HepG2 (cell line): ENCODE data around the gene DNAJB11. TPM values are rescaled to one million over a fixed set of nuclear protein-coding genes. Genes with fewer than 3 reads are reported as not detected.

Experiments
- FOXC1 ChIP-seq: sonication (generic); formaldehyde crosslinking; IDR thresholded peaks from 2 replicates; pipeline ENCODE4 v1.8.0; 2022; ENCODE audit warnings: mild to moderate bottlenecking, missing genetic modification reagents, borderline replicate concordance
- GTF2F1 ChIP-seq: fragments of 150-350 bp; IDR thresholded peaks from 2 replicates; pipeline ENCODE4 v1.6.1; 2014; ENCODE audit warnings: low read length
- HNF4G ChIP-seq, 2 experiments: sonication (generic) in 1 of 2; formaldehyde crosslinking in 1 of 2; IDR thresholded peaks; 2 replicates each; pipeline versions ENCODE4 v1.4.0 to v1.6.1; 2011 to 2020; ENCODE audit warnings: borderline replicate concordance in 2 of 2, low read depth in 2 of 2, mild to moderate bottlenecking in 2 of 2, low read length in 1 of 2, missing genetic modification reagents in 1 of 2, moderate library complexity in 1 of 2
- KLF12 ChIP-seq: sonication (generic); formaldehyde crosslinking; IDR thresholded peaks from 2 replicates; pipeline ENCODE4 v1.4.0; 2020; ENCODE audit warnings: missing genetic modification reagents, borderline replicate concordance
- RARG ChIP-seq: sonication (generic); formaldehyde crosslinking; IDR thresholded peaks from 2 replicates; pipeline ENCODE4 v1.4.0; 2020; ENCODE audit warnings: low read depth, mild to moderate bottlenecking, missing genetic modification reagents
- RBFOX2 ChIP-seq: fragments of 200-400 bp; formaldehyde crosslinking; IDR thresholded peaks from 2 replicates; pipeline ENCODE4 v1.6.1; 2017; ENCODE audit warnings: low read depth, mild to moderate bottlenecking, low read length
- YEATS4 ChIP-seq: sonication (generic); formaldehyde crosslinking; IDR thresholded peaks from 2 replicates; pipeline ENCODE4 v1.4.0; 2020; ENCODE audit warnings: missing genetic modification reagents, borderline replicate concordance
- ZNF263 ChIP-seq: sonication (generic); formaldehyde crosslinking; IDR thresholded peaks from 2 replicates; pipeline ENCODE4 v1.4.0; 2020; ENCODE audit warnings: missing genetic modification reagents
- ZNF326 ChIP-seq: sonication (generic); formaldehyde crosslinking; IDR thresholded peaks from 2 replicates; pipeline ENCODE4 v1.4.0; 2020; ENCODE audit warnings: missing genetic modification reagents, borderline replicate concordance
- ZNF703 ChIP-seq: sonication (generic); formaldehyde crosslinking; IDR thresholded peaks from 2 replicates; pipeline ENCODE4 v1.5.1; 2020; ENCODE audit warnings: missing genetic modification reagents, mild to moderate bottlenecking, moderate library complexity, borderline replicate concordance
- ZNF766 ChIP-seq: sonication (generic); formaldehyde crosslinking; IDR thresholded peaks from 2 replicates; pipeline ENCODE4 v1.5.0; 2020; ENCODE audit warnings: missing genetic modification reagents, borderline replicate concordance
- ZNF792 ChIP-seq: IDR thresholded peaks from 2 replicates; pipeline ENCODE4 v1.6.1; 2016
- polyA plus RNA-seq, 8 experiments: library from polyadenylated mRNA; depleted of rRNA in 3 of 8; stranded (reverse) in 7 of 8; unstranded in 1 of 8; fragments of >200 nt; fragmentation: Illumina TruSeq in 4 of 8; extraction: Trizol in 4 of 8; gene quantifications; 2 replicates each; pipeline versions ENCODE4 v1.2.1 to v1.2.3, GENCODE V29; 2011 to 2016; ENCODE audit warnings: low read depth in 4 of 8, missing spikeins in 1 of 8, mixed read lengths in 1 of 8; ENCODE audit not compliant: insufficient read depth in 1 of 8
- total RNA-seq, 5 experiments: library from RNA; depleted of rRNA; stranded (reverse); fragments of >200 nt; fragmentation: Illumina TruSeq; extraction: Trizol; gene quantifications; 2 replicates each; pipeline ENCODE4 v1.2.3, GENCODE V29; 2016; ENCODE audit warnings: low read depth in 1 of 5
- TF ChIP-seq, protein P1 (sequence below): sonication (generic); formaldehyde crosslinking; IDR thresholded peaks from 2 replicates; pipeline ENCODE4 v1.4.0; 2020; ENCODE audit warnings: missing genetic modification reagents, borderline replicate concordance
- TF ChIP-seq, protein P2 (sequence below): sonication (generic); formaldehyde crosslinking; IDR thresholded peaks from 2 replicates; pipeline ENCODE4 v1.5.0; 2020; ENCODE audit warnings: mild to moderate bottlenecking, missing genetic modification reagents
- TF ChIP-seq, protein P3 (sequence below): sonication (generic); formaldehyde crosslinking; conservative IDR thresholded peaks from 2 replicates; pipeline ENCODE4 v1.4.0; 2020; ENCODE audit warnings: mild to moderate bottlenecking, missing genetic modification reagents, moderate library complexity
- TF ChIP-seq, protein P4 (sequence below): sonication (generic); formaldehyde crosslinking; IDR thresholded peaks from 2 replicates; pipeline ENCODE4 v1.5.1; 2020; ENCODE audit warnings: mild to moderate bottlenecking, missing genetic modification reagents, moderate library complexity

The DNAJB11 gene
- total and polyA plus RNA-seq, 2 of the 13 experiments (the other 11 are each of a cell fraction or from before 2014, with no cell fraction given), result 41.0 to 132 TPM

DNA sequence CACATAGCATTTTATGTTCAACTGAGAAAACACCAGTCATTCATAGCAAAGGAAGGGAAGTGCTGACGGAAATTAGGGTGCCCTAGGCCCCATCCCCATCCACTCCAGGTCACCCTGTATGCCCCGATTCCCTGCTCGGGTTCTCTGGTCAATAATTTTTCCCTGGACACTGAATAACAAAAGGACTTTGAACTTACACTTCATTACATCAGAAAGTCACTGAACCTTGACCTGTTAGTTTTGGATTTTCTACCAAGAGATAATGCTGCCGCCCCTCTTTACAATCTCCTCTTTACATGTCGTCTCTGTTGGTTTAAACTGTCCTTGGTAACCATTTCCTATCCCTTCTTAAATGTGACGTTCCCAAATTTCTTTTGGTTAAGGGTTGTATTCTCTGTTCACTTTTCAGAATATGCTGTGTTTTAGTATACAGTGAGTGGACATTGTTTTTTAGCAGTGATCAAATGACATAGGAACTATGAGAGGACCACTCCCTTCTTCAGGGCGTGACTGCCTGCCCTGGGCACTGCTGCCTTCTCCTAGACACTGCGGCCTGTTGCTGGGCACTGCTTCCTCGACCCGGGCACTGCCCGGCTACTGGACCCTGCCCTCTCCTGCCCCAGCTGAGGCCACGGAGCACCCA lies 28.7 kb downstream of the DNAJB11 start (continued):
- no peak for TF ChIP-seq KLF12 (CRISPR knock-in tag)
- TF ChIP-seq, protein P1, sequence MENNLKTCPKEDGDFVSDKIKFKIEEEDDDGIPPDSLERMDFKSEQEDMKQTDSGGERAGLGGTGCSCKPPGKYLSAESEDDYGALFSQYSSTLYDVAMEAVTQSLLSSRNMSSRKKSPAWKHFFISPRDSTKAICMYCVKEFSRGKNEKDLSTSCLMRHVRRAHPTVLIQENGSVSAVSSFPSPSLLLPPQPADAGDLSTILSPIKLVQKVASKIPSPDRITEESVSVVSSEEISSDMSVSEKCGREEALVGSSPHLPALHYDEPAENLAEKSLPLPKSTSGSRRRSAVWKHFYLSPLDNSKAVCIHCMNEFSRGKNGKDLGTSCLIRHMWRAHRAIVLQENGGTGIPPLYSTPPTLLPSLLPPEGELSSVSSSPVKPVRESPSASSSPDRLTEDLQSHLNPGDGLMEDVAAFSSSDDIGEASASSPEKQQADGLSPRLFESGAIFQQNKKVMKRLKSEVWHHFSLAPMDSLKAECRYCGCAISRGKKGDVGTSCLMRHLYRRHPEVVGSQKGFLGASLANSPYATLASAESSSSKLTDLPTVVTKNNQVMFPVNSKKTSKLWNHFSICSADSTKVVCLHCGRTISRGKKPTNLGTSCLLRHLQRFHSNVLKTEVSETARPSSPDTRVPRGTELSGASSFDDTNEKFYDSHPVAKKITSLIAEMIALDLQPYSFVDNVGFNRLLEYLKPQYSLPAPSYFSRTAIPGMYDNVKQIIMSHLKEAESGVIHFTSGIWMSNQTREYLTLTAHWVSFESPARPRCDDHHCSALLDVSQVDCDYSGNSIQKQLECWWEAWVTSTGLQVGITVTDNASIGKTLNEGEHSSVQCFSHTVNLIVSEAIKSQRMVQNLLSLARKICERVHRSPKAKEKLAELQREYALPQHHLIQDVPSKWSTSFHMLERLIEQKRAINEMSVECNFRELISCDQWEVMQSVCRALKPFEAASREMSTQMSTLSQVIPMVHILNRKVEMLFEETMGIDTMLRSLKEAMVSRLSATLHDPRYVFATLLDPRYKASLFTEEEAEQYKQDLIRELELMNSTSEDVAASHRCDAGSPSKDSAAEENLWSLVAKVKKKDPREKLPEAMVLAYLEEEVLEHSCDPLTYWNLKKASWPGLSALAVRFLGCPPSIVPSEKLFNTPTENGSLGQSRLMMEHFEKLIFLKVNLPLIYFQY (CRISPR knock-in tag), result peak; percentile 77; the same call in 1 of the 2 replicates
- no peak for TF ChIP-seq ZNF326 (CRISPR knock-in tag)
- TF ChIP-seq, protein P2, sequence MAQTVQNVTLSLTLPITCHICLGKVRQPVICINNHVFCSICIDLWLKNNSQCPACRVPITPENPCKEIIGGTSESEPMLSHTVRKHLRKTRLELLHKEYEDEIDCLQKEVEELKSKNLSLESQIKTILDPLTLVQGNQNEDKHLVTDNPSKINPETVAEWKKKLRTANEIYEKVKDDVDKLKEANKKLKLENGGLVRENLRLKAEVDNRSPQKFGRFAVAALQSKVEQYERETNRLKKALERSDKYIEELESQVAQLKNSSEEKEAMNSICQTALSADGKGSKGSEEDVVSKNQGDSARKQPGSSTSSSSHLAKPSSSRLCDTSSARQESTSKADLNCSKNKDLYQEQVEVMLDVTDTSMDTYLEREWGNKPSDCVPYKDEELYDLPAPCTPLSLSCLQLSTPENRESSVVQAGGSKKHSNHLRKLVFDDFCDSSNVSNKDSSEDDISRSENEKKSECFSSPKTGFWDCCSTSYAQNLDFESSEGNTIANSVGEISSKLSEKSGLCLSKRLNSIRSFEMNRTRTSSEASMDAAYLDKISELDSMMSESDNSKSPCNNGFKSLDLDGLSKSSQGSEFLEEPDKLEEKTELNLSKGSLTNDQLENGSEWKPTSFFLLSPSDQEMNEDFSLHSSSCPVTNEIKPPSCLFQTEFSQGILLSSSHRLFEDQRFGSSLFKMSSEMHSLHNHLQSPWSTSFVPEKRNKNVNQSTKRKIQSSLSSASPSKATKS (CRISPR knock-in tag), result peak; percentile 79; the same call in 1 of the 2 replicates
- peak; percentile 34 for TF ChIP-seq FOXC1 (CRISPR knock-in tag)
- TF ChIP-seq GTF2F1, result no peak
- TF ChIP-seq ZNF766 (CRISPR knock-in tag), result no peak; the same call in 1 of the 2 replicates
- no peak for TF ChIP-seq ZNF263 (CRISPR knock-in tag)
- TF ChIP-seq ZNF703 (CRISPR knock-in tag), result no peak
- TF ChIP-seq, protein P3, sequence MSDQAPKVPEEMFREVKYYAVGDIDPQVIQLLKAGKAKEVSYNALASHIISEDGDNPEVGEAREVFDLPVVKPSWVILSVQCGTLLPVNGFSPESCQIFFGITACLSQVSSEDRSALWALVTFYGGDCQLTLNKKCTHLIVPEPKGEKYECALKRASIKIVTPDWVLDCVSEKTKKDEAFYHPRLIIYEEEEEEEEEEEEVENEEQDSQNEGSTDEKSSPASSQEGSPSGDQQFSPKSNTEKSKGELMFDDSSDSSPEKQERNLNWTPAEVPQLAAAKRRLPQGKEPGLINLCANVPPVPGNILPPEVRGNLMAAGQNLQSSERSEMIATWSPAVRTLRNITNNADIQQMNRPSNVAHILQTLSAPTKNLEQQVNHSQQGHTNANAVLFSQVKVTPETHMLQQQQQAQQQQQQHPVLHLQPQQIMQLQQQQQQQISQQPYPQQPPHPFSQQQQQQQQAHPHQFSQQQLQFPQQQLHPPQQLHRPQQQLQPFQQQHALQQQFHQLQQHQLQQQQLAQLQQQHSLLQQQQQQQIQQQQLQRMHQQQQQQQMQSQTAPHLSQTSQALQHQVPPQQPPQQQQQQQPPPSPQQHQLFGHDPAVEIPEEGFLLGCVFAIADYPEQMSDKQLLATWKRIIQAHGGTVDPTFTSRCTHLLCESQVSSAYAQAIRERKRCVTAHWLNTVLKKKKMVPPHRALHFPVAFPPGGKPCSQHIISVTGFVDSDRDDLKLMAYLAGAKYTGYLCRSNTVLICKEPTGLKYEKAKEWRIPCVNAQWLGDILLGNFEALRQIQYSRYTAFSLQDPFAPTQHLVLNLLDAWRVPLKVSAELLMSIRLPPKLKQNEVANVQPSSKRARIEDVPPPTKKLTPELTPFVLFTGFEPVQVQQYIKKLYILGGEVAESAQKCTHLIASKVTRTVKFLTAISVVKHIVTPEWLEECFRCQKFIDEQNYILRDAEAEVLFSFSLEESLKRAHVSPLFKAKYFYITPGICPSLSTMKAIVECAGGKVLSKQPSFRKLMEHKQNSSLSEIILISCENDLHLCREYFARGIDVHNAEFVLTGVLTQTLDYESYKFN (CRISPR knock-in tag), result peak; percentile 97
- TF ChIP-seq YEATS4, result no peak
- TF ChIP-seq RBFOX2, result peak; percentile 86
- TF ChIP-seq, protein P4, sequence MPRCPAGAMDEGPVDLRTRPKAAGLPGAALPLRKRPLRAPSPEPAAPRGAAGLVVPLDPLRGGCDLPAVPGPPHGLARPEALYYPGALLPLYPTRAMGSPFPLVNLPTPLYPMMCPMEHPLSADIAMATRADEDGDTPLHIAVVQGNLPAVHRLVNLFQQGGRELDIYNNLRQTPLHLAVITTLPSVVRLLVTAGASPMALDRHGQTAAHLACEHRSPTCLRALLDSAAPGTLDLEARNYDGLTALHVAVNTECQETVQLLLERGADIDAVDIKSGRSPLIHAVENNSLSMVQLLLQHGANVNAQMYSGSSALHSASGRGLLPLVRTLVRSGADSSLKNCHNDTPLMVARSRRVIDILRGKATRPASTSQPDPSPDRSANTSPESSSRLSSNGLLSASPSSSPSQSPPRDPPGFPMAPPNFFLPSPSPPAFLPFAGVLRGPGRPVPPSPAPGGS (CRISPR knock-in tag), result 0 out of 2 replicates have a peak, but pooled peaks have one; percentile 45
- no peak for TF ChIP-seq RARG (CRISPR knock-in tag)
- TF ChIP-seq ZNF792 (CRISPR knock-in tag), result 0 out of 2 replicates have a peak, but pooled peaks have one; percentile 19
- peak; percentile 97 for TF ChIP-seq HNF4G (IDR thresholded peaks at IDR 0.05; ENCODE audit: borderline replicate concordance, low read depth, low read length)
- peak; percentile 93; the same call in 1 of the 2 replicates for TF ChIP-seq HNF4G (CRISPR knock-in tag; IDR thresholded peaks at IDR 0.05; ENCODE audit: borderline replicate concordance, low read depth)
